HG02798 (cell line): ENCODE results near the gene BGN.

Experiments used
- ATAC-seq: cut with Tn5 transposase; IDR thresholded peaks from one replicate; pipeline ENCODE4 v1.9.1; 2021; ENCODE audit warnings: mild to moderate bottlenecking; ENCODE audit not compliant: unreplicated experiment, poor library complexity

BGN gene

GRCh38 chrX:153523269-153523668 is 28.5 kb downstream of the BGN start:
- no peak for ATAC-seq

DNA sequence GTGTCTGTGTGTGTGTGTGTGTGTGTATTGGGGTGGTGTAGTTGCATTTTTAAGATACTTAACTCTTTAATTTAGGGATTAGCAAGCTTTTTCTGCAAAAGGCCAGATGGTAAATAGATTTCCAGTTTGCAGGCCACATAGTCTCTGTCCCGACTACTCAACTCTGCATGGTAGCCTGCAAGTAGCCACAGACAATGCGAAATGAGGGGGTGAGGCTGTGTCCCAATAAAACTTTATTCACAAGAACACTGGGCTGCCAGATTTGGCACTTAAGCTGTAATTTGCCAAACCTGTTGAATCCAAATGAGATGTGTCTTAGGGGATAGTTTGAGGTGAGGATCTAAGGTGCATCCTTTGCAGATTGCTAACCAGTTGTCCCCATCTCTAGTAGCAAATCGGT is 29.5 kb downstream of the BGN start:
- no peak for ATAC-seq

DNA sequence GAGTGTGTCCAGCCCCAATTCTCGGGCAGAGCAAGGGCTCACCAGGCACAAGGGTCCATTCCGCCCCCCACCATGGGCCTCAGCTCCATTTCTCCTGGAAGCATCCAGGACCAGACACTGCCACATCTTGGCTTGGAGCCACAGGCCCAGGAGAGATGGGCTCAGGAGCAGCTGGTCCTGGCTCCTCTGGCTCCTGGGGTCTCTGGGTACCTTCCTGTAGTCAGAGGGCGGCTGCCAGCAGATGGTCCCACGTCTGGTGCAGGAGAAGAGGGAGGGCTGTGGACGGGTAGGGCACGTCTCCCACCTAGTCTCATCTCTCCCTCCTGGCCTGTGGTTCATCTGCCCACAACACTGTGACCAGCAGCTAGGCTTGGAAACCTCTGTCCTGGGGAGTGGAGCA is 30.7 kb downstream of the BGN start:
- no peak for ATAC-seq

- no peak for ATAC-seq
Measured at GRCh38 chrX:153526042-153526441, 31.3 kb downstream of the BGN start.

DNA sequence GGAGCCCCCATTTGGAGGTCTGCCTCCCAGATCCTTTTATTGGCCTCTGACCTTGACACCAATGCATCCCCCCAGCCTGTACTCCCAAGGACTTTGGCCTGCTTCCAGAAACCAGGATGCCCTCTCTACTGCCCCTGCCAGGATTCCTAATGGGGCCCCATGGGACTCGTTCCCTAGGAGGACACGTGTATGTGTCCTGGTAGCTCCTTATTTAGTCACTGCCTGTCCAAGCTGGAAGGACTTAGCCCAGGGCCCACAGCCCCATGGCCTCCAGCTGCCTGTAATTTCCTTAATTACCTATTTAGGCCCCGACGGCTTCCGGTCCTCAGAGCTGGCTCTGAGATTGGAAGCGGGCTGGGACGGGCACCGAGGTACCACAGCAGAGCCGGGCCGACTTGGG is 32.0 kb downstream of the BGN start:
- ATAC-seq, result no peak

DNA sequence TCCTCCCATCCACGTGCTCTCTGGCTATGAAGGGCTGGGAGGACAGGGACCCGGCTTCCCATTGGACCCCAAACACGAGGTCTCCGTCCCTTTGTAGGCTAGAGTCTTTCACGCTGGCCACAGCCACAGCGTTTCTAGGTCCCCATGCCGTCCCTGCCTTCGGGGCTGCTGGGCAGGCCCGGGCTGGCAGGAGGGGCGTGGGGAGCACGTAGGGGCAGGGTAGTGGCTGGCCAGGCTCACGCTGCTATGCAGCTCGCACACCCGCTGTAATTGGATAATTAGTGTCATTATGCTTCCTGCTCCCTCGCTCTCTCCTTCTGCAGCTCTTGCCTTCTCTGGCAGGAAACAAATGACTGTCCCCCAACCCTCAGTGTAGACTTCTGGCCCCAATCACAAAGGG is 32.4 kb downstream of the BGN start:
- ATAC-seq, result no peak

- ATAC-seq, result no peak
Measured at GRCh38 chrX:153530411-153531129, 35.8 kb downstream of the BGN start.

DNA sequence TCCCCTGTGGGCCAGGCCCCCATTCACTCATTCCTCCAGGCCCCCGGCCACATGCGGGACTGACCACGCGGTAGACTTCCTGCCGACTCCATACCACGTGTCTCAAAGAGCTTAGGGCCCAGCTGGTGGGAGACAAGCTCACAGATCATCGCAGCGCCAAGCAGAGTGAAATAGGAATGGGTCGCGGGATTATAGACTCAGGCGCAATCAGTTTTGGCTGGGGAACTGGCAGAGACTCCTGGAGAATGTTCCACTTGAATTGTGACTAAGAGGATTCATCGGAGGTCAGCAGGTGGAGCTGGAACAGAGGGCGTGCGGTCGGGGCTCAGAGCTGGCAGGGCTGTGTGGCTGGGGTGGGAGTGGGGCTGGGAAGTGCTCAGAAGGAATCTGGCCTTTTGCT is 38.3 kb downstream of the BGN start:
- ATAC-seq, result no peak

- no peak for ATAC-seq
Measured at GRCh38 chrX:153537080-153537479, 42.3 kb downstream of the BGN start.

DNA sequence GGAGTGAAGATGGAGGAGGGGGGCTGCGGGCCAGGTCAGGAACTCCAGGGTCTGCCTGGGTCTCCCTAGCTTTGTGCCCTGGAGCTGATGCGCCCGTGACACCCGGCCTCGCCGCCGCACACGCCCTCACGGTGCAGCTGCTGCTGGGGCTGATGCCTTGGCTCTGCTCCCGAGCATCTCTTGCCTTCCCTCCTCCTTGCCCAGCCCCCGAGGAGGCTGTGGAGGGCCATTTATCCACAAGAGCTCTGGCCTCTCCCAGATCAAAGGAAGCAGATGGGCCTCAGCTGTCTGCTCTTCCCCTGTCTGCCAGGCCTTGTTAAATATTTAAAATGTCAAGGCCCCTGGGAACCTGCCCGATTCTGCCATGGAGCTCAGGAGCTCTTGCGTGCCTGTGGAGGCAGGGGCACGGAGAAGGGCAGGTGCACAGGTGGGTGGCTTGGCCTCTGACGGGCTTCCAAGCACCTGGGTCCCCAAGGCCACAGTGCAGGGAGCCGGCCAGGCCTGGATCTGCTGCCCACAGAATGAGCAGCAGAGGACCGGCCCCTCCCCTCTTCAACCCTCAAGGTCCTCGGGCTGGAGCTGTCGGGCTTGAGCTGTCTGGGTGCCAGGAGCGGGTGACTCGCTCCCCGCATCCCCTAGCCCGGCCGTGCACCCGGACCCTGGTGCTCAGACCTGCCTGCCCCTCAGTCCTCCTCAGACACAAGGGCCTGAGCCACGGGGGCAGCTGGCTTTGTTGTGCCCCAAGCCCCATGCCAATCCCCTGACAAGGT is 42.9 kb downstream of the BGN start:
- no peak for ATAC-seq

DNA sequence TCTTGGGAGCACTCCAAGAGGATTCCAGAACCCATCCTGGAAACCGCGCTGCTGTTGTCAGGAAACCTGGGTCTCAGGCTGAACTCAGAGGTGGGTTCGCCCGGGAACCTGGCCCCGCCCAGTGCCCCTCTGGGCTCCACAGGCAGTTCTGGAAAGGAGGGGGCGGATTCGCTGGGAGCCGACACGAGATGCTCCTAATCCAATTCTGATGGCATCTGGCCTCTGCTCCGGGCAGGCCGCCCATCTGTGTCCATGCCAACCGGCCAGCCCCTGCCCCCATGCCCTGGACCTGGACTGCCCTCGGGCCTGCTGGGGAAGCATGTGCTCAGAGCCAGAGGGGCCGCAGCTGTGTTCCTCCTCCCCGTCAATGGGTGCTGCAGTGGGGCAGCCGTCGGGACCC is 43.6 kb downstream of the BGN start:
- ATAC-seq, result no peak

- peak; percentile 71 for ATAC-seq
Measured at GRCh38 chrX:153539171-153539978, 44.6 kb downstream of the BGN start.

DNA sequence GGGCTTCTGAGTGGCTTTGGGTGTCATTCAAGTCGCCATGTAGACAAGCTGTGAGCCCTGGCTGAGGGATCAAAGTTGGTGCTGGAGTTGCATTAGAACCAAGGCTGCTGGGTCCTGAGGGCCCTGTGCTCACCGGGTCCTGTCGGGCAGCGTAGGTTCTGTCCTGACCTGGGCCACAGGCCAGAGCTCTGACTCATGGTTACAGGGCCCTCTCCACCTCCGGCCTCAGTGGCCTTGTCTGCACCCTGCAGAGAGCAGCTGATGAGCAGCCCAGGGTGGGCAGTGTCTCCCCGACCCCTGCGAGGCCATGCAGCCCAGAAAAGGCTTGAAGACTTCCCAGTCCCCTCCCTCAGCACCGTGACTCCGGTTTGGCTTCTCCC is 45.2 kb downstream of the BGN start:
- ATAC-seq, result no peak

- no peak for ATAC-seq
Measured at GRCh38 chrX:153544727-153545126, 49.9 kb downstream of the BGN start.

DNA sequence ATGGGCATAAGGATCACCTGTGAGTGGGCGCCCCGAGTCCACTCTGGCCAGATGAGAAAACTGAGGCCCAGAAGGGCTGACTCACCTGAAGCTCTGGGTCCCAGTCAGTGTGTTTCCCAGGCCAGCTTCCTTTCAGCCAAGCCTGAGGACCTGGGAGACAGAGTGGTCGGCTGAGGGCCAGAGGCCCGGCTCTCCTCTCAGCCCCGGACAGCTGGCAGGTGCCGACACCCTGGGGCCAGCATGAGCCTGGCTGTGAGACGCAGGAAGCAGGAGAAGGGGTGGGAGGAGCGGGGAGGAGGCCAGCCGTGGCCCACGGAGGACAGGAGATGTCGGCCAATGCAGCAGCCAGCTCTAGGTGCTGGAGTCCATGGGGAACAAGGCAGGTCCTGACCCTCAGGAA is 51.6 kb downstream of the BGN start:
- no peak for ATAC-seq

GRCh38 chrX:153547195-153547594 is 52.4 kb downstream of the BGN start:
- no peak for ATAC-seq

GRCh38 chrX:153549231-153549630 is 54.5 kb downstream of the BGN start:
- ATAC-seq, result no peak

DNA sequence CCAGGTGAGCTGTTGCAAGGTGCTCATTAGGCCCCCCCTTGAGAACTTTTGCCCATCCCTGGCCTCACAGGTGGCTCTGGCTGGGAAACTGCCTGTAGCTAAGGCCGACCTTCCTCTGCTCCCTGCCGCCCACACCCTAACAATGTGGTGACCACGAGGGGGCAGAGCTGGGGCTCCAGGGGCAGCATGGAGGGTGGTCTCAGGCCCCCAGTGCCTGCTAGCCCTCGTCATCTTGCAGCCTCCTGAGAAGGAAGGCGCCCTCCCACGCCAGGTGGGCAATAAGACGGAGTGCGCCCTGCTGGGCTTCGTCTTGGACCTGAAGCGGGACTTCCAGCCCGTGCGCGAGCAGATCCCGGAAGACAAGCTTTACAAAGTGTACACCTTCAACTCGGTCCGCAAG is 55.0 kb downstream of the BGN start:
- ATAC-seq, result no peak

DNA sequence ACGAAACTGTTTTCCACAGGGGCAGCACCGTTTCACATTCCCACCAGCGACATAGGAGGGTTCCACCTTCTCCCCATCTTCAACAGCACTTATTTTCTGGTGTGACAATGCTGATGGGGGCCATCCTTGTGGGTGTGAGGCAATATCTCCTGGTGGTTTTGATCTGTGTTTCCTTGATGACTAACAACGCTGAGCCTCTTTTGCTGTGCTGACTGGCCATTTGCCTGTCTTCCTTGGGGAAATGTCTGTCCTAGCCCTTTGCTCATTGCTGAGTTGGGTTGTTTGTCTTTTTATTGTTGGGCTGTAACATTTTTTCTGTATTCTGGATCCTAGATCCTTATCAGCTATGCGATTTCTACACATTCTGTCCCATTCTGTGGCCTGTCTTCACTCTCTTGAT is 56.4 kb downstream of the BGN start:
- ATAC-seq, result no peak

- ATAC-seq, result no peak
Measured at GRCh38 chrX:153554519-153555167, 59.9 kb downstream of the BGN start.

DNA sequence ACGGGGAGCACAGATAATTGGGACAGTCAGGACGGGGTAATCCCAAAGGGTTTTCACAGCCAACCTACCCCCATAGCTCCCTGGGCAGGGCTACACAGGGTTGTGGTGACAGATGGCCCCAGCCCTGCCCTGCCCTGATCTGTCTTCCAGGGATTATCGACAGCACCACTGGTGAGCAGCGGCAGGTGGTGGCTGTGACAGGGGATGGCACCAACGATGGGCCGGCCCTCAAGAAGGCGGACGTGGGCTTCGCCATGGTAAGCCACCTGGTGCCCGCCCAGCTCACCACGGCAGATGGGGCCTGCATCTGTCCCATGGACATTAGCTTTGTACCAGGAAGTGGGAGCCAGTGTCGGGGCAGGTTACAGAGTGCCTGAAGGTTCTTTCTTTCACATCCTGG is 62.0 kb downstream of the BGN start:
- no peak for ATAC-seq
